RKO (cell line): ENCODE measurements around the gene CHST8.
"Not testable (repeated sequence)": the region's sequence is repeated elsewhere in the genome, so short reads cannot be mapped to it uniquely, and the experiment has no call there.

Source experiments
- DNase-seq: peaks from one replicate; pipeline ENCODE4 v3.0.0-alpha.2; 2016; ENCODE audit warnings: low spot score

Gene CHST8, protein sequence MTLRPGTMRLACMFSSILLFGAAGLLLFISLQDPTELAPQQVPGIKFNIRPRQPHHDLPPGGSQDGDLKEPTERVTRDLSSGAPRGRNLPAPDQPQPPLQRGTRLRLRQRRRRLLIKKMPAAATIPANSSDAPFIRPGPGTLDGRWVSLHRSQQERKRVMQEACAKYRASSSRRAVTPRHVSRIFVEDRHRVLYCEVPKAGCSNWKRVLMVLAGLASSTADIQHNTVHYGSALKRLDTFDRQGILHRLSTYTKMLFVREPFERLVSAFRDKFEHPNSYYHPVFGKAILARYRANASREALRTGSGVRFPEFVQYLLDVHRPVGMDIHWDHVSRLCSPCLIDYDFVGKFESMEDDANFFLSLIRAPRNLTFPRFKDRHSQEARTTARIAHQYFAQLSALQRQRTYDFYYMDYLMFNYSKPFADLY

DNA sequence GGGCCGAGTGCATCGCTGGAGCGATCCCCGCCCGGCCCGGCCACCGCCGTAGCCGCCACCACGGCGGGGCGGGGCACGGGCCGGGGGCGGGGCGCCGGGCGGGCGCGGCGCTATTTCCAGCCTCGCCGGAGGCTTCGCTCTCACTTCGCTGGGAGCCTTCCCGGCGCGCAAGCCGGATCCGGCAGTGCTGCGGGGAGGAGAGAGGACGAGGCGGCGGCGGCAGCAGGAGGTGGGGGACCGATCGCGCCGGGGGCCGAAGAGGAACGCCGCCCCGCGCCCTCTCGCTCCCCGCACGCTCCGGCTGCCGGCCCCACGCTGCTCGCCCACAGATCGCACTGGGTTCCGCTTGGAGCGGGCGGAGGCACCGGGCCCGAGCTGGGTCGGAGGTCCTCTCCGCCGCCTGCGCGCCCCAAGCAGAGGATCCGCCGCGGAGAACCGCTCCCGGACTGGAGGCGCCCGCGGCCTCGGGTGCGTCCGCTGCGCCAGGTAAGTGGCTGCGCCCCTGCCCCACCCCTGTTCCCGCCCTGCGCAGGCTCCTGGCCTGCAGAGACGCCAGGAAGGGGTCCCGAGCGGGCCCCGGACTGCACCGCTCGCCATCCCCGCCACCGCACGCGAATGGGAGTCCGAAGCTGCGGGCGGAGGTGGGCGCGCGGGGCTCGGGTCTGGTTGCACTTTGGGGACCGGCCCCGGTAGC is at the start of gene CHST8:
Gene CHST8 (plus strand): TSS at position 143 of the 694 bp plus-strand sequence. CDS start 67,309 bp downstream, outside the sequence.
- no peak for DNase-seq

DNA sequence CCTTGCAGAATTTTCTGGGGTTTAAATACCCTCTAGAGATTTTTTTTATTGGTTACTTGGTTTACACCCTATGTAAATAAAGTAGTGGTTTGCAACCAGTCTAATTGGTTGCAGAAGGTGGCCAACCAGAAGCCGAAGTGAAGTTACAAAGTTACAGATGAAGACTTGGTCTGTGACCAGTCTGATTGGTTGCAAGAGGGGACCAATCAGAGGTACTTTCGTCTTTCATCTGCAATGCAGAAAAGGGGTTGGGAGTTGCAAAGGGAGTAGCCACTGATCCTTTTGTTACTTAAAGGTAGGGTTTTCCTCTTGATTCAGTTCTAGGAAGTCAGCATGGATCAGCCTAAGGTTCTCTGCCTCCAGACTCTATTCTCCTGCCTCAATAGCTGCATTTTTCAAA is 48.8 kb upstream of the CHST8 start:
- DNase-seq = no peak

DNA sequence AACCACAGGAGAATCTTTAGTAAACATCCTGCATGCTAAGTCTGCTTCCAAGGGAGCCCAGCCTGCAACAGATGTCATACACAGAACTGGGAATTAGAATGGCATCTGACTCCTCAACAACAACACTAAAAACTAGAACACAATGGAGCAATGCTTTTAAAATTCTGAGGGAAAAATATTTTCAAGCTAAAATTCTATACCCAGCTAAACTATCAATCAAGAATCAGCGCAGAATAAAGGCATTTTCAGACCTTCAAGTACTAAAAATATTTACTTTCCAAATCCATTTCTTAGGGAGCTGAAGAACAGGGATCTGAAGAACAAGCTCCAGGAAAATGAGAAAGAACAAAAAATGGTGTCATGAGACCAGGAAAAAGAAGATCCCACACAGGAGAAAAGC is 46.9 kb upstream of the CHST8 start:
- DNase-seq = no peak

DNA sequence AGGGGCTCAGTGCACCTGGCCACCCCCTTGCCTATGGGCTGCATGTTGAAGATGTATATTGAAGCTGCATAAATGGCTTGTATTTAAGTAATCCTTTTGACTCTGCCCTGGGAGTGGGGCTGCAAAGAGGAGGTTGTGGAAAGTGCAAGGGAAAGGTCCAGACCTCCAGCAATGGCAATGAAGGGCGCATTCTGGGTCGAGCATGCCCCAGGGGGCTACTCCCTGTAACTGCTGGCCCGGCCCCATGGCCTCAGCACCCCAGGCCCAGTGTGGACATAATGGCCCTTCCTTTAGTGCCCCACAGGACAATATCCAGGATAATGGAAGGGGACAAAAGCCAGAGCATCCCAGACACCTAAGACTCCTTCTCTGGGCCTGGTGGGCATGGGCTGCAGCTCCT is 43.1 kb upstream of the CHST8 start:
- no peak for DNase-seq

DNA sequence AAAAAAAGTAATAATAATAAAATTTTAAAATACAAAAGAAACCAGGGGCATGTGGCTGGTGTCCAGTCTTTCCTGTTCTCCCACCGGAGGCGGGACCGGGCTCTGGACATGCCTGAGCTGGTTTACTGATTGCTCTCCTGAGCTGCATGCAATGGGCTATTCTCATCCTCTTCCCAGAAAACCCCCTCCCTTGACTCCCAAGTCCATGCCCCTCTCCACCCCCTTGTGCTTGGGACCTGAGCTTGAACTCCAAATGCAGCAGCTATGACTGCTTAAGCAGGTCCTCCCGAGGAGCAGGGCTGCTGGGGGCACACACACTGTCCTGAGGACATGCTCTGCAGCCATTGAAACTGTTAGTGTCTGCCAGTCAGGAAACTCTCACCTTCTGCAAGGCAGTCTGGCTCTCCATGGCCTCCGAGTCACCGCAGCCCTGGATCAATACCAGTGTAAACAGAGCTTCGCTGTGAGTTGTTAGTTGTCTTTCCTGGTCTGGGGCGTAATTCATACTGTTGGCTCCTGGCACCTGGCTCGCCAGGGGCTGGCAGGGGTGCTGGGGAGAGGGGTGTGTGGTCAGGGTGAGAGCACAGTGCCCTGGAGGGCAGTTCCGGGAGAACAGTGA is 41.6 kb upstream of the CHST8 start:
- no peak for DNase-seq

DNA sequence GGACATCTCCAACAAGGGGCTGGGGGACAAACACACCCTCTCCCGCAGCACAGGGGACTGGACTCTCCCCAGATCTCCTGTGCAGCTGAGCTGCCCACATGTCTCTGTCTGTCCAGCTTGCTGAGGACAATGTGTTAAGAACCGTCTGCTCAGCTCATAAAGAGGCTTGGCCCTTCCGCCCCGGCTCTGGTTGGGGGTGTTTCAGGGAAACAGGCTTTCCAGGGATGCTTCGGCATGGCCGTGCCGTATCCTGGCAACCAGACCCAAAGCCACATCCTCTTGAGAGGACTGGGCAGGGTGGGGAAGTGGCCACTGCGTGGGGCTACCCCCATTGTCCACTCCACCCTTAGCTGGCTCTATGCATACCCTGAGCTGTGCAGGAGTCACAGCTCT is 41.1 kb upstream of the CHST8 start:
- DNase-seq = no peak

DNA sequence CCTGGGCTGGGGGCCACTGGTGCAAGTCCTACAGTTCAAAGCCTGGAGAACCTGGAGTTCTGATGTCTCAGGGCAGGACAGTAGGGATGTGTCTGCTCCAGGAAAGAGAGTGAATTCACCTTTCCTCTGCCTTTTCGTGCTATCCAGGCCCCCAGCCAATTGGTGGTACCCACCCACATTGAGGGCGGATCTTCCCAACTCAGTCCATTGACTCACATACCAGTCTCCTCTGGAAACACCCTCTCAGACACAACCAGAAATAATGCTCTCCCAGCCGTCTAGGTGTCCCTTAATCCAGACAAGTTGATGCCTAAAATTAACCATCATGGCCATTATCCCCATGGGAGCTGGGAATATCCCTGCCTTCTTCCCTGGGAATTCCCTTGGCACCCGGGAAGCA is 38.8 kb upstream of the CHST8 start:
- DNase-seq = no peak

DNA sequence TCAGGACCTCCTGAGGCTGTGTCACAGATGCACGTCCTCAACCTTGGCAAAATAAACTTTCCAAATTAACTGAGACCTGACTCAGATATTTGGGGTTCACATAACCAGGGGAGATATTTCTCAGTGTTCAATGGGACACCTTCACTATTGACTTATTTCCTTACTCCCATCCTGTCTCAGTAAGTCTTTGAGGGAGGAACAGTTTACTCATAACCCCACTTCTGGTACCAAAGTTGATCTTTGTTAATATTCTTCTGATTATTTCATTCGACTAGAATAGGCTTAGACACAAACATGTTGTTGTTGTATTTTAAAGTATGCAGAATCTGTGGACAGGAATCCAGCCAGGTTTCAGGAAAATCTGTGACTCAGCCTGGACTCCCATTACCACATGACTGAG is 34.6 kb upstream of the CHST8 start:
- DNase-seq = no peak

DNA sequence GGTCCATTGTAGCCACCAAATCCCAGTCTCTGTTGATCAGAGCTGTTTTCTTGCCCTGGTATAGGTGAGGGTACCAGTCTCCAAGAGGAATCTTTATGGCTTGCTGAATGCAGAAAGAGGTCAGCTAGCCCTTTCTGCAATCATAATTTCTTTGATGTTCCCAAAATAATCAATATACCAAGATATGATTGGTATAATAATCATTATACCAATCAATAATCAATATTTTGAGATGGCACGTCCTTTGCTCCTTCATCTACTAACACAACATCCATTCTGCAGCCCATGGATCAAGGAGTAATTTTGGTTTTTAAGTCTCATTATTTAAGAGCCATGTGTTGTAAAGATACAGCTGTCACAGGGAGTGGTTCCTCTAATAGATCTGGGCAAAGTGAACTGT is 31.5 kb upstream of the CHST8 start:
- DNase-seq = no peak

DNA sequence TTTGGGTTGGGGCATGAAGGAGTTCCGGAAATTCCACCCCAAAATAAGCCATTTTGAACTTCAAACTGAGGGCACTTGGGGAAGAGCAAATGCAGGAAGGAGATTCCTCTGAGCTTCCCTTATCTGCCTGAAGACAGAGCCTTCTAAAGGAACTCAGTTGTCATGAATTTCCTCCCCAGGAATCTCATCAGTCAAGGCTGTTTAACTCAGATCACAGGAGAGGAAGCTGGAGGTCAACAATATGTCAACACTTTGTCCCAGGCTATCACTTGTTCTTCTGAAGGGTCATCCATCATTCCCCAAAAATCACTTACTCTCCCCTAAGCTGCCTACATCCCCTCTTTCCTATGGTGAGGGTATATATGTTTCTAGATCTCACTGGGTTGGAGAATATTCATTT is 26.0 kb upstream of the CHST8 start:
- no peak for DNase-seq

DNA sequence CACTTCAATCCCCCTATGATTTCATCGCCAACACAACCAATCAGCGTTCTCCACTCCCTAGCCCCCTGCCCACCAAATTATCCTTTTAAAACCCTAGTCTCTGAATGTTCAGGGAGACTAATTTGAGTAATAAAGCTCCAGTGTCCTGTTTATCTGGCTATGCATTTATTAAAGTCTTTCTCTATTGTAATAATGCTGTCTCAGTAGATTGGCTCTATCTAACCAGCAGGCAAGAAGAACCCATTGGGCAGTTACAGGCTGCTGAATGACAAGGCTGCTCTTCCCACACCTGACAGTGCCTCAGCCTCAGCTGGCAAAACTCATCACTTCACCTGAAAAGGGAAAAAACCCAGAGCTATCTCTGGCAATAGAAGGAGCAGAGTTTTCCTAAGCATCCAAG is 20.2 kb upstream of the CHST8 start:
- DNase-seq = no peak

DNA sequence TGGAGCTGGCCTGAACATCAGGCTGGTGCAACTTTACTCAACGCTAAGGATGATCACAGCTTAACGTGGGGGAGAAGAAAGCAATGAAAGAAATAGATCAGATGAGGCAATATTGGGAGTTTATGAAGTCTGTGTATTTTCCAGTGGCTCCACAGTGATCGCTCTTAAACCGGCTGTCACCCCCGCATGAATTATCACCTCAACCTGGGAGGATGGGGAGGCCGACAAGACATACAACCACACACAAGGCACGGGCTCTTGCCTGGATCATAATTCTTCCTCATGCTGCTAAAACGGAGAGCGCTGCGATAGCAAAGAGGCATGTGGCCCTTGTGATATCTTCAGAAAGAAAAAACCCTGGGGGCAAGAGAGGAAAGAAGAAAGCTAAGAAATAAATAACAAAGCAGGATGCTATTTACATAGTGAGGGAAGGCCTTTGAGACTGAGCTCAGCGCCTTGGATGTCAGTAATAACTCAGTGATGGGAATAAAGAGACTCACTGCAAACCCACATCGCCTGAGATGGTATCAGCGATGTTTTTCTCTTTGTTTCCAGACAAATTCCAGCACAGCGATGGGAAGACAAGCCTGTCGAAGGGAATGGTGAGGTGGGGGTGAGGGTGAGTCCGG is 19.1 kb upstream of the CHST8 start:
- DNase-seq = no peak

DNA sequence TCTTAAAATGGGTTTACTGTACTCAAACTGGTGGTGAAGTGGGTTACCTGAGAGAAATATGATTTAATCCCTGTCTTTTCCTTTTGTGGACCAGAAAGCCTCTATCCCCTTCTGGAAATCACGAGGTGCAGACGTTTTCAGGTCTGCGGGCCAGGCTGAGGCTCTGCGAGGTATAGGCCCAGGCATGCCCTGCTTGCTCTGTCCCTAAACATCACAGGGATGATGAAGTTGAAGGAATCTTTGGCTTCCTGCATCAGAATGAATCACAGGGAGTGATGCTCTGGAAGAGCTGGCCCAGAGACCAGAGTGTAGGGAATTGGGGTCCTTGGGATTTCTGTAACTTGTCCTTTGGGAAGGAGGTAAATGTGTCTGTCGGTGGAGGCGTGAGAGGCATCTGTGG is 18.4 kb upstream of the CHST8 start:
- no peak for DNase-seq

DNA sequence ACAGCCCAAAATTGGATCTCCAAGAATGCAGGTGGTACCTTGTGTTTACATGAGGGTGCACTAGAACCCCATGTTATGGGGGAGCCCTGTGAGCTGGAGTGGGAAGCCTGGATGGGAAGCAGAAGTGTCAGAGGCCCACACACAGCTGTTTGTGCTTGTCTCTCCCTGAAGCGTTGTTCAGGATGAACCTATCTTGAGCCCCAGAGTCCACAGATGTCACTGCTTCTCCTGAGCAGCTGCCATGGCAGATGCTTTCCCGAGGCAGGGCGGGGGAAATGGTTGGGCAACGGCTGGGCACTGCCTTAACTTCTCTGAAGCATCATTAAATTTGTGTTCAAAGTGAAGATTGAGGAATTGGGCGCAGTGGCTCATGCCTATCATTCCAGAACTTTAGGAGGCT is 17.1 kb upstream of the CHST8 start:
- DNase-seq = no peak

DNA sequence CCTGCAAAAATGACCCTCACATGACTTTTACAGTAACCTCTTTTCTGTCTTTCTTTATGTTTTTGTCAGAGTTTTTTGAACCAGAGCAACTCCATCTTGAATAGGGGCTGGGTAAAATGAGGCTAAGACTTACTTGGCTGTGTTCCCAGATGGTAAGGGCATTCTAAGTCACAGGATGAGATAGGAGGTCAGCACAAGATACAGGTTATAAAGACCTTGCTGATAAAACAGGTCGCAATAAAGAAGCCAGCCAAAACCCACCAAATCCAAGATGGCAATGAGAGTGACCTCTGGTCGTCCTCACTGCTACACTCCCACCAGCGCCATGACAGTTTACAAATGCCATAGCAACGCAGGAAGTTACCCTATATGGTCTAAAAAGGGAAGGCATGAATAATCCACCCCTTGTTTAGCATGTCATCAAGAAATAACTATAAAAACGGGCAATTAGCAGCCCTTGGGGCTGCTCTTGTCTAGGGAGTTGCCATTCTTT is 15.9 kb upstream of the CHST8 start:
- not testable (repeated sequence) for DNase-seq

DNA sequence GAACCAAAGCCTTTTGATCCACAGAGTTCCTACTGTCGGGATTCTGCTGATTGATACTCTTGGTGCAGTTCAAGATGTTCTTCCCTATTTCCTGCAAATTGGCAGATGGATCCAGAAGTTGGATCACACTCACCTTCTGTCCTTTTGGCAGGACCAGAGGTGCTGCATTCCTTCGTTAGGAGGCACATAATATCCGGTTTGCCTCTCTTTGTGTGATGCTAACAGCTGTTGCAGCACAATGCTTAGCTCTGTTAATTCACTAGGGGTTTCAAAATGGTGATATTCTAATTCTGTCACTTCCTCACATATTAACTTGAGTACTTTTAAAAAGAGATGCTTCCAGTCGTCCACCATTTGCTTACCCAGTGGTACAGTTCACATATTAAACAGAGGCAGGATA is 15.2 kb upstream of the CHST8 start:
- DNase-seq = no peak

DNA sequence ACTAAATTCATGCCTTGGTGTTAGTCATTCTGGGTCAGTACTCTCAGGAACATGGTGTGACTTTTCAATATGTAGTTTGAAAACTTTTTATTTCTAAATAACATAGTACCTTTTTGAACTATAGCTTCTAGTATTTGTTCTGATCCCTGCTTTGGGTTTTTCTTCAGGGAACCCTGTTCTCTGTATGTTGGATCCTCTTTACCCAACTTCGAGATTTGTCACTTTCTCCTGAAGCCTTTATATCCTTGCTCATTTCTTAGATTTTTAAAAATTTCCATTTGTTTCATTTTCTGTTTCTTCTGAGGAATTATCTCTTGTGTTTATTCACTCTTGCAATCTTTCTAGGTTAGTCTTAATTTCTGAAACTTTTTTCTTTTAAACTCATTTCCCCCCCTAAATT is 12.4 kb upstream of the CHST8 start:
- no peak for DNase-seq

DNA sequence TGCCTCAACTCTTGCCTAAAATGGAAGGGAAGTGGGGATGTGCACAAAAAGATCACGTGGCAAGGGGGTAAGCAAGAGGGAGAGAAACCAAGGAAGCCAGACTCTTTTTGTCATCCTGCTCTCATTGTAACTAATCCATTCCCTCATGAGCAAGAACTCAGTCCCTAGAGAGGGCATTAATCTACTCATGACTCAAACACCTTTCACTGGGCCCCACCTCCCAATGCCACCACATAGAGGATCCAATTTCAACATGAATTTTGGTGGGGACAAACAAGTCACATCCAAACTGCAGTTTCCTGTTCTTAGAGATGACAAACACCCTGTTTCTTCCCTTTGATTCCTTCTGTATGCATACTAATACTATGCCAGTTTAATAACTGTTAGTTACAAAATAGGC is 11.2 kb upstream of the CHST8 start:
- no peak for DNase-seq

DNA sequence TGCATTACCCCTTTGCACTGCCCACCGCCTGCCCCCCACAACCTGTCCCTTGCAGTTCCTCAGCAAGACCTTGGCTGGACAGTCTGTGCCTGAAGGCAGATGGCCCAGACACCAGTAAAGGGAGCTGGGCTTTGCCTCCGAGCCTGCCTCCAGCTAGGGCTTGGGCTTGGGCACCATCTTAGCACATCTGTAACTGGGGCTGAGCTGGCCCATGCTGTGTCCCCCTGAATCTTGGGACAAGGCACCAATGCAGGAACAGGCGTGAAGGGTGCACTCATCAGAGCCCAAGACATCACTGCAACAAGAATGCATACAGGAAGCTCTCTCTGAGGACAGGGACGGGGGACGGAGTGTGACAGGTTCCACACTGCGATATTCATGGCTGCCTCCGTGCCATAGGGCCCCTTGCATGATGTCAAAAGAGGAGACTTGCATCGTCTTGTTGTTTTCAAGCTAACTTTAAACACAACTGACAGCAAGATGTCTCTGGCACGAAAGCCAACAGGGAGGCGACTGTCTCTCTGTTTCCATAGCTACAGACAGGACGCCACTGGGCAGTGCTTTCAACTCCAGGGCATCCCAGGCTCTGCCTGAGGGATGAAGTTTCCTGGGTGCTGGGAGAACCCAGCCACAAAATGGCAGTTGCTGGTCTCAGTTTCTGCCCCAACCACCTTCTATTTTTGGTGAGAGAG is 8.7 kb upstream of the CHST8 start:
- no peak for DNase-seq

DNA sequence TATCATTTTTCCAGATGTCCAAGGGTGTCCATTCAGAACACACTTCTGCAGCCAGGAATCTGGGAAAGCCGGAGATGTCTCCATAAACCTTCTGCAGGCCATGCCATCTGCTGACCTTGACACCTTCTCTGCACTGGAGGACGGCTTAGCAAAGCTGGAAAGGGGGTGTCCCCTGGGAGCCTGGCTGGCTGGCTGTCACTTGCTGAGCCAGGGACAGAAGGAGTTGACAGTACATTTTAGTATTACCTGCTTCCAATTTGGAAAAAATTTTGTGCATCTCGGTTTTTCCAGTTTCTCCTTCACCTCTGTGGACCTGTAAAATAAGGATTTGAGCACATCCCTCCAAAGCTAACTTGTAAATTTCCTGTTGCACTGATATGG is 8.1 kb upstream of the CHST8 start:
- no peak for DNase-seq

DNA sequence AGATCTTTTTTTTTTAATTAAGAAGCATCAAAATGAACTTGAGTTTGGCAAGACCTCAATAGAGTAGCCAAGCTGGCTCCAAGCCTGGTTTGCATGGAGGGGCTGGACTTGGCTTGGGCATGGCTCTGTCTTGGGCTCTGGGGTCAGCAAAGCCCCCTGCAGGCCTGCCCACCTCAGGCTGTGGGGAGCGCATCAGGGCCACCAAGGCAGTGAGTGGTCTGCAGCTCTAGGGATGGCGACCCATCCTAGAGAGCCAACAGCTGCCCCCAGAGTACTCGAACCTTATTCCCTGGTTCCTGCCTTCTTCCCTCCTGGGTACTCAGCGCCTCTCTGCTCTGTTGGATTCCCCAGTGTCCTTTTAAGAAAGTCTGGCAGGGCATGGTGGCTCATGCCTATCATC is 5.4 kb upstream of the CHST8 start:
- DNase-seq = no peak

DNA sequence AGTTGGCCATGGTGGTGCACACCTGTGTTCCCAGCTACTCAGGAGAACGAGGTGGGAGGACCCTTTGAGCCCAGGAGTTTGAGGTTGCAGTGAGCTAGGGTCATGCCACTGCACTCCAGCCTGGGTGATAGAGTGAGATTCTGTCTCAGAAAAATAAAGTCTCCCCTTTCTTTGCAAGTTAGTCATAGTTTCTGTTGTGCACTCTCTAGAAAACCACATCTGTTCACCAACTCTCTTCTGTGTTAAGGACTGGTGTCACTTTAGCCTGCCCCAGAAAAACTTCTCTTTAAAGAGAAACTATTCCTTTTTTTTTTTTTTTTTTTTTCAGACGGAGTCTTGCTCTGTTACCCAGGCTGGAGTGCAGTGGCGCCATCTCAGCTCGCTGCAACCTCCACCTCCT is 4.9 kb upstream of the CHST8 start:
- no peak for DNase-seq
